ENCODE results near the gene ERF. TPM values are rescaled to one million over a fixed set of nuclear protein-coding genes. Genes with fewer than 3 reads are reported as not detected.

Gene ERF
- 64.5 to 74.6 TPM (median 71.7 TPM) in 3 replicates for total RNA-seq
- long read RNA-seq: 0 reads

GRCh38 chr19:42254850-42255765 is at the start of gene ERF:
ERF (minus strand) TSS chr19:42255128; CDS start chr19:42254999, 129 bp downstream.
- Mint-ChIP-seq H3K36me3 (ENCODE audit: low read depth) (peaks cover 2% of the 10 kb centered on the region), H3K9me3 (ENCODE audit: low read depth) (no peaks in the 10 kb centered on the region), H3K4me3 (ENCODE audit: unreplicated experiment) (peak within 1 kb of the TSS; percentile 74)

GRCh38 chr19:42303876-42304275 is 48.9 kb upstream of the ERF start:
- DNase-seq (ENCODE audit: low spot score): no peak
- no peak overlapping the region for H3K4me3 Mint-ChIP-seq (ENCODE audit: unreplicated experiment)

More at GRCh38 chr19:42254850-42255765, at the start of gene ERF:
- peaks cover 39% of the 10 kb centered on the region for H3K4me1 Mint-ChIP-seq (ENCODE audit: low read depth)
- no peak for TF ChIP-seq CTCF (IDR thresholded peaks at IDR 0.05)
- DNase-seq (ENCODE audit: low spot score): no peak
- H3K27ac Mint-ChIP-seq (ENCODE audit: unreplicated experiment): peak within 1 kb of the TSS; percentile 94
- no peaks in the 10 kb centered on the region for H3K27me3 Mint-ChIP-seq (ENCODE audit: low read depth)

GRCh38 chr19:42303101-42303464 is 48.2 kb upstream of the ERF start:
- Mint-ChIP-seq H3K36me3 (ENCODE audit: low read depth) (no peaks in the 10 kb centered on the region), H3K4me1 (ENCODE audit: low read depth) (peaks cover 19% of the 10 kb centered on the region), H3K27ac (ENCODE audit: unreplicated experiment) (no peak overlapping the region)

More at GRCh38 chr19:42303876-42304275, 48.9 kb upstream of the ERF start:
- no peak overlapping the region for H3K27ac Mint-ChIP-seq (ENCODE audit: unreplicated experiment)
- no peaks in the 10 kb centered on the region for H3K36me3 Mint-ChIP-seq (ENCODE audit: low read depth)
- H3K9me3 Mint-ChIP-seq (ENCODE audit: low read depth): no peaks in the 10 kb centered on the region
- no peak for TF ChIP-seq CTCF (IDR thresholded peaks at IDR 0.05)
- H3K4me1 Mint-ChIP-seq (ENCODE audit: low read depth): peaks cover 19% of the 10 kb centered on the region
- no peaks in the 10 kb centered on the region for H3K27me3 Mint-ChIP-seq (ENCODE audit: low read depth)

GRCh38 chr19:42301646-42302203 is 46.8 kb upstream of the ERF start, which contains the start of gene PRR19:
PRR19 (plus strand) TSS chr19:42302132; CDS start chr19:42309585, 7,453 bp downstream.
- Mint-ChIP-seq H3K9me3 (ENCODE audit: low read depth) (no peaks in the 10 kb centered on the region), H3K27ac (ENCODE audit: unreplicated experiment) (peak within 1 kb of the TSS; percentile 59), H3K4me1 (ENCODE audit: low read depth) (peaks cover 19% of the 10 kb centered on the region), H3K36me3 (ENCODE audit: low read depth) (peaks cover 2% of the 10 kb centered on the region), H3K4me3 (ENCODE audit: unreplicated experiment) (peak within 1 kb of the TSS; percentile 84), H3K27me3 (ENCODE audit: low read depth) (no peaks in the 10 kb centered on the region)
- TF ChIP-seq CTCF (IDR thresholded peaks at IDR 0.05): no peak
- DNase-seq (ENCODE audit: low spot score): no peak

More at GRCh38 chr19:42303101-42303464, 48.2 kb upstream of the ERF start:
- no peaks in the 10 kb centered on the region for H3K27me3 Mint-ChIP-seq (ENCODE audit: low read depth)
- H3K9me3 Mint-ChIP-seq (ENCODE audit: low read depth): no peaks in the 10 kb centered on the region
- no peak for TF ChIP-seq CTCF (IDR thresholded peaks at IDR 0.05)
- DNase-seq (ENCODE audit: low spot score): no peak
- H3K4me3 Mint-ChIP-seq (ENCODE audit: unreplicated experiment): peak overlapping the region; percentile 84

GRCh38 chr19:42297039-42297438 is 42.1 kb upstream of the ERF start:
- Mint-ChIP-seq H3K9me3 (ENCODE audit: low read depth) (no peaks in the 10 kb centered on the region), H3K4me1 (ENCODE audit: low read depth) (peaks cover 8% of the 10 kb centered on the region), H3K27me3 (ENCODE audit: low read depth) (no peaks in the 10 kb centered on the region), H3K27ac (ENCODE audit: unreplicated experiment) (no peak overlapping the region), H3K36me3 (ENCODE audit: low read depth) (peaks cover 7% of the 10 kb centered on the region), H3K4me3 (ENCODE audit: unreplicated experiment) (no peak overlapping the region)
- no peak for DNase-seq (ENCODE audit: low spot score)
- TF ChIP-seq CTCF (IDR thresholded peaks at IDR 0.05): no peak

Measured in chondrocyte (in vitro differentiated cells).